Bronchus fibroblast of lung (primary cell): ENCODE results near the gene ZNF674. TPM values are rescaled to one million over a fixed set of nuclear protein-coding genes. Genes with fewer than 3 reads are reported as not detected.

Experiments
- total RNA-seq: library from RNA; depleted of rRNA; stranded (reverse); fragments of >200 nt; gene quantifications from 2 replicates; pipeline ENCODE4 v1.2.3, GENCODE V29; 2015

ZNF674 gene
- total RNA-seq = 1.7 and 1.8 TPM in 2 replicates

DNA sequence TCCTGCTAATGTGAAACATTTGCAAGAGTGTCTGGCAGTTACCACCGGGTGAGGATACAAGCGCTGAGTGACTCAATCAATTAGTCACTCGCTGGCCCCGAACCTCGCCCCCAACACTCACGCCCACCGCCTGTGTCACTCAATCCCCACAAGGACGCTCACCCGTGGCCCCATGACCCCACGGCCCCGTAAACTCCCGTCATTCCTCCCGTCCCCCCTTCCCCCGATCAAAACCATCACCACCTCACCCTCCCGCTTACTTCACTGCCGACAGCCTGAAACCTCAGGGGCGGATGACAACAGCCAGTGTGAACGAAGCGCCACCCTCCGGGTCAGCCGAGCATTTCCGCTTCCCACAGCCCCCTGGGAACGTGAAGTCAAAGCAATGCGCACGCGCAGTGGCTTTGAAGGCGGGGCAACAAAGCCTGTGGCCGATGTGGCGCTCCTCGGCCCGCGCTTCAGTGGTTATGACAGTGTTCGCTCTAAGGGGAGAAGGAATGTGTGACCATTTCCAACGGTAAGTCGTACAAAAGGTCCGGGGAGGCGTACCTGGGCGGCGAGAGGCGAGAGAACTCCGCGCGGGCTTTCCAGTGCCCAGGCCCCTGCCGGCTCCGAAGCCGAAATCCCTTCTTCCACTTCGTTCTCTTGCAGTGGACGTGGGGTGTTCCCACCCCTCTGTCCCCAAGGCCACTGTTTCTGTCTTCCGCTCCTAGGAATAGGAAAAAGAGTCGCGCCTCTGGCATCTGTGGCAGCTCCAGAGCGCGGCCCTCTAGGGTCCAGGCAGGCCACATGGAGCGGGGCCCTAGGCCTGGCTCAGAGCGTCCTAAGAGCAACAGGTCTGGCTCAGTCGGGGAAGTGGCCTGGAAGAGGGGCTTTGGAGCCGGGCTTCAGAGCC is at the start of gene ZNF674:
TSS of gene ZNF674 (minus strand) at position 311 of the 895 bp plus-strand sequence. CDS start 3,334 bp downstream, outside the sequence.

DNA sequence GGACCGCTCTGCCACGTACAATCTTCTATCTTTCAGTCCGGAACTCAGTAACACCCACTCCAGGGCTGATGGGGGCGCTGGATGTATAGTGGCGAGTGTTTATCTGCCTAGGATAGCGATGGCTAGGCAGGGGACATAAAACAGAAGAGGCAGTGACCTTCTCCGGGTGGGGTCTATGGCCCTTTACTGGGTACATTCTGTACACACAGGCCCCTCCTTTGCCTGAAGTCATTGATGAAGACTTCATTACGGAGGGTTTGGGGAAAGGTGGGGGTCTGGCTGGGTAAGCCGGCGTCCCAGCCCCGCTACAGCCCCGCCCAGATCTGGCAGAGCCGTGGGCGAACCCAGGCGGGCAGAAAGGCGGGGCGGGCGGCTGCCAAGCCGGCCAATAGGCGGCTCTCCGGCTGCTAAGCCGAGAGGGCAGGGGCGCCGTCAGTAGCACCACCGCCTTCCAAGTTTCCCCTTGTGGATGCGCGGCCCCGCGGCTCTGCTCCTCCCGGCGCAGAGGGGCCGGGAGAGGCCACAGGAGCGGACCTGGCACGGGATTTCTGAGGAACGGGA is 28.2 kb upstream of the ZNF674 start, which contains the start of gene CHST7:
TSS of gene CHST7 (plus strand) at position 435 of the 561 bp plus-strand sequence. CDS start 167 bp downstream, outside the sequence.

Other genes with a start within 250 kb of the ZNF674 start
- gene CHST7, start 28.3 kb upstream of the ZNF674 start, total RNA-seq = 7.9 and 8.9 TPM in 2 replicates
- gene SLC9A7, start 213.7 kb upstream of the ZNF674 start, total RNA-seq = 13.1 and 17.2 TPM in 2 replicates